K562 (cell line): ENCODE results near the gene NOP10. TPM values are rescaled to one million over a fixed set of nuclear protein-coding genes. Genes with fewer than 3 reads are reported as not detected.

Experiments used
- ATAC-seq: fragments of 200-7000 bp; cut with Tn5 transposase; 3 replicates; pipeline ENCODE4 v1.9.1; 2020; ENCODE audit warnings: moderate library complexity
- BruUV-seq: library from RNA; stranded (reverse); fragments of 400-500 nt; replicated peaks from 2 replicates; lab custom pipeline; 2021; lab: Mats Ljungman, UMichigan
- CTCF ChIA-PET: fragments of 300-600 bp; formaldehyde crosslinking; extraction: SDS; loops from one replicate; lab custom pipeline; 2021; ENCODE audit warnings: low intra/inter-chr PET ratio; lab: Yijun Ruan, JAX
- POLR2A ChIA-PET: fragments of 300-600, 350-650 bp; sonication (Branson Sonifier 250); formaldehyde crosslinking; extraction: SDS; loops from one replicate; lab custom pipeline; 2021; ENCODE audit warnings: antibody characterized with exemption, inconsistent platforms; lab: Yijun Ruan, JAX
- DNase-seq, 4 experiments: peaks; one replicate each; pipeline versions ENCODE4 v3.0.0 to v3.0.0-alpha.2; 2011 to 2018; ENCODE audit warnings: low spot score in 3 of 4, mixed read lengths in 3 of 4; ENCODE audit errors: extremely low read depth in 1 of 4
- FAIRE-seq: peaks from 2 replicates; lab custom pipeline; 2011; peaks lifted over from hg19 to GRCh38; lab: Jason Lieb, UNC
- H2AFZ ChIP-seq: 2 replicates; pipeline ENCODE4 v1.6.0; 2011; ENCODE audit warnings: low read depth, low read length, control low read depth, inconsistent platforms
- H3K27ac ChIP-seq: fragments of 200-600 bp; 3 replicates; pipeline ENCODE4 v1.8.0; 2011; ENCODE audit warnings: low read depth, mild to moderate bottlenecking, control low read depth, inconsistent platforms, low read length, moderate library complexity, mixed read lengths; ENCODE audit errors: extremely low read depth
- H3K27me3 ChIP-seq, 2 experiments: fragments of 300-600 bp in 1 of 2; 2 replicates in 1 of 2; 3 replicates in 1 of 2; pipeline versions ENCODE4 v1.6.0 to v1.8.0; 2011; ENCODE audit warnings: inconsistent platforms in 2 of 2, low read length in 2 of 2, mild to moderate bottlenecking in 1 of 2, mixed read lengths in 1 of 2, moderate library complexity in 1 of 2; ENCODE audit not compliant: control insufficient read depth in 2 of 2, insufficient read depth in 2 of 2
- H3K36me3 ChIP-seq: fragments of 300-600 bp; 3 replicates; pipeline ENCODE4 v1.8.0; 2011; ENCODE audit warnings: mild to moderate bottlenecking, low read length, inconsistent platforms; ENCODE audit not compliant: control insufficient read depth, insufficient read depth
- H3K4me1 ChIP-seq, 2 experiments: fragments of 200-600 bp in 1 of 2; replicated peaks in 1 of 2; 2 replicates in 1 of 2; 3 replicates in 1 of 2; pipeline versions ENCODE4 v1.5.1 to v1.8.0; 2011; ENCODE audit warnings: inconsistent platforms in 2 of 2, low read length in 2 of 2, mild to moderate bottlenecking in 1 of 2, mixed read lengths in 1 of 2, moderate library complexity in 1 of 2; ENCODE audit not compliant: control insufficient read depth in 2 of 2, insufficient read depth in 2 of 2
- H3K4me2 ChIP-seq: 2 replicates; pipeline ENCODE4 v1.6.1; 2011; ENCODE audit warnings: low read length, control low read depth, inconsistent platforms, mixed read lengths; ENCODE audit not compliant: insufficient read depth
- H3K4me3 ChIP-seq: fragments of 200-600 bp; sonication (generic), shearing (Covaris generic); 2 replicates; pipeline ENCODE4 v1.5.1; 2016; ENCODE audit warnings: control low read depth, inconsistent platforms
- H3K79me2 ChIP-seq: fragments of 200-600 bp; 3 replicates; pipeline ENCODE4 v1.8.0; 2011; ENCODE audit warnings: low read length, inconsistent platforms; ENCODE audit not compliant: control insufficient read depth, insufficient read depth
- H3K9ac ChIP-seq, 2 experiments: 2 replicates each; pipeline versions ENCODE4 v1.6.0 to v1.6.1; 2011; ENCODE audit warnings: low read depth in 2 of 2, low read length in 2 of 2, control low read depth in 1 of 2, inconsistent platforms in 1 of 2, mild to moderate bottlenecking in 1 of 2, mixed read lengths in 1 of 2; ENCODE audit not compliant: insufficient read depth in 1 of 2
- H3K9me1 ChIP-seq: one replicate; pipeline ENCODE4 v1.6.0; 2011; ENCODE audit warnings: inconsistent platforms, mild to moderate bottlenecking, low read length, moderate library complexity; ENCODE audit not compliant: control insufficient read depth, insufficient read depth
- H3K9me3 ChIP-seq: replicated peaks from 2 replicates; pipeline ENCODE4 v1.5.1; 2011; ENCODE audit warnings: low read depth, low read length, inconsistent platforms; ENCODE audit not compliant: control insufficient read depth, insufficient read depth
- H4K20me1 ChIP-seq: replicated peaks from 2 replicates; pipeline ENCODE4 v1.6.1; 2011; ENCODE audit warnings: low read length, inconsistent platforms, mixed read lengths; ENCODE audit not compliant: control insufficient read depth, insufficient read depth
- CHD1 ChIP-seq: fragments of 200-600 bp; sonication (generic); IDR thresholded peaks from one replicate; pipeline ENCODE4 v1.6.1; 2012; ENCODE audit warnings: mild to moderate bottlenecking, moderate library complexity, low read length, inconsistent platforms
- MITF ChIP-seq: IDR thresholded peaks from 2 replicates; pipeline ENCODE4 v1.6.1; 2014; ENCODE audit warnings: antibody characterized with exemption
- MYBL2 ChIP-seq, 2 experiments: fragments of 450-650 bp in 1 of 2; sonication (generic) in 1 of 2; formaldehyde crosslinking in 1 of 2; IDR thresholded peaks; 2 replicates each; pipeline versions ENCODE4 v1.6.1 to v1.8.1; 2017 to 2022; ENCODE audit warnings: borderline replicate concordance in 1 of 2, inconsistent platforms in 1 of 2, low read depth in 1 of 2, mild to moderate bottlenecking in 1 of 2, missing genetic modification reagents in 1 of 2, moderate library complexity in 1 of 2
- RB1 ChIP-seq: fragments of 450-650 bp; IDR thresholded peaks from 2 replicates; pipeline ENCODE4 v1.6.1; 2017; ENCODE audit warnings: low read depth, mild to moderate bottlenecking
- RBM25 ChIP-seq: fragments of 200-400 bp; formaldehyde crosslinking; IDR thresholded peaks from 2 replicates; pipeline ENCODE4 v1.6.1; 2018; ENCODE audit warnings: low read length, low read depth, moderate library complexity; ENCODE audit not compliant: severe bottlenecking
- SMARCB1 ChIP-seq: IDR thresholded peaks from 2 replicates; pipeline ENCODE4 v1.6.1; 2011; ENCODE audit warnings: improper control_type of control experiment, low read depth; ENCODE audit not compliant: insufficient read length
- SMARCE1 ChIP-seq: fragments of 450-650 bp; IDR thresholded peaks from 2 replicates; pipeline ENCODE4 v1.7.1; 2016; ENCODE audit warnings: mild to moderate bottlenecking
- SRSF3 ChIP-seq: fragments of 200-400 bp; formaldehyde crosslinking; IDR thresholded peaks from 2 replicates; pipeline ENCODE4 v1.6.1; 2016; ENCODE audit warnings: mild to moderate bottlenecking, low read length, moderate library complexity; ENCODE audit not compliant: insufficient read depth
- SRSF7 ChIP-seq: fragments of 200-400 bp; formaldehyde crosslinking; optimal IDR thresholded peaks from 2 replicates; pipeline ENCODE3; 2017; ENCODE audit warnings: mild to moderate bottlenecking, low read depth, low read length
- ZFP30 ChIP-seq: fragments of 250-450 bp; sonication (Bioruptor Pico); IDR thresholded peaks from 2 replicates; pipeline ENCODE4 v1.8.0; 2022; ENCODE audit warnings: moderate library complexity, mild to moderate bottlenecking, inconsistent platforms, borderline replicate concordance
- ZFP91 ChIP-seq: sonication (generic); formaldehyde crosslinking; IDR thresholded peaks from 2 replicates; pipeline ENCODE4 v1.8.0; 2022; ENCODE audit warnings: mild to moderate bottlenecking, missing genetic modification reagents
- WGBS: fragments of 100-300 bp; shearing (Covaris generic); methylation state at CpG from one replicate; pipeline ENCODE4 v1.1.6; 2016; ENCODE audit warnings: low coverage, mixed read lengths; ENCODE audit not compliant: insufficient coverage; ENCODE audit errors: missing lambda C conversion rate; 5-methylcytosine and 5-hydroxymethylcytosine counted together
- in situ Hi-C: fragments of 300-500 bp; cut with MboI; formaldehyde crosslinking; loops from 4 replicates; pipeline ENCODE4 v1.15.0; 2018; ENCODE audit warnings: inconsistent platforms, mixed read lengths
- intact Hi-C: fragments of 100-400 bp; cut with micrococcal nuclease; formaldehyde crosslinking; loops from 2 replicates; pipeline ENCODE4 v1.14.2; 2022
- polyA plus RNA-seq, 8 experiments: library from polyadenylated mRNA; depleted of rRNA in 4 of 8; stranded (reverse) in 5 of 8; unstranded in 3 of 8; fragments of >200 nt; fragmentation: Nextera tagmentation in 2 of 8; fragmentation: Illumina TruSeq in 1 of 8; extraction: Ambion mirVana in 2 of 8; extraction: Trizol in 1 of 8; gene quantifications; 2 replicates each; pipeline versions ENCODE4 v1.2.1 to v1.2.3, GENCODE V29; 2011 to 2014; ENCODE audit warnings: inconsistent platforms in 1 of 8, missing spikeins in 1 of 8
- total RNA-seq, 7 experiments: library from RNA; depleted of rRNA in 6 of 7; stranded (reverse); fragments of >200 nt in 6 of 7; fragmentation: Illumina TruSeq in 2 of 7; extraction: Trizol in 2 of 7; gene quantifications; 2 replicates each; pipeline versions ENCODE4 v1.2.1 to v1.2.3, GENCODE V29; 2011 to 2021; ENCODE audit warnings: low replicate concordance in 1 of 7

Gene NOP10
- total and polyA plus RNA-seq, 9 of the 15 experiments (the other 6 are each of a cell fraction or from before 2014, with no cell fraction given): 250 to 1,663 (median 449) TPM

DNA sequence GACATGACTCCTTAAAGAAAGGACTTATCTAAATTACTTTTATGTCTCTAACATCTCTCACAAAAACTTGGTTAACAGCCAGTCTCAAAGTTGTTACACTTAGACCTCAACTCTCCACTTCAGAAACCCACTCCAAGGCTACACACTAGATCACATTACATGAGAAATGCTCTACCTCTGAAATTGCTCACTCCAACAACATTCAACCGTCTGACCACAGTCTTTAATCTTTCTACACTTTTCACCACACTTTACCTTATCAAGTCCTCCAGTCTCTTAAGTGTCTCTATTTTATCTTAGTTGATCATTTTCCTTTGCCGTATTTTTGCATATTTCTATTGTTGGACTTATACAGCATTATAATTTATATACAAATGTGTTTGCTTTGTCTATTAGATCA is 11.1 kb downstream of the NOP10 start (continued):
- TF ChIP-seq CHD1 (no peak), ZFP30 (CRISPR knock-in tag) (no peak)

DNA sequence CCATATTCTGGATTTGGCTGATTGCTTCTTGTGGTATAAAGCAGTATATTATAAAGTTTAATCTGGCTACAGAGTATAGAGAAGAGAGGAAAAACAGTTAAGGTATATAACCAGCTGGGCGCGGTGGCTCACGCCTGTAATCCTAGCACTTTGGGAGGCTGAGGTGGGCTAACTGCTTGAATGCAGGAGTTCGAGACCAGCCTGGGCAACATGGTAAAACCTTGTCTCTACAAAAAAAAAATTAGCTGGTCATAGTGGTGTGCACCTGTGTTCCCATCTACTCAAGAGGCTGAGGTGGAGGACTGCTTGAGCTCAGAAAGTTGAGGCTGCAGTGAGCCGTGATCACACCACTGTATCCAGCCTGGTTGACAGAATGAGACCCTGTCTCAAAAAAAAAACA is 12.7 kb downstream of the NOP10 start:
- ATAC-seq (no peak), DNase-seq (no peak), FAIRE-seq (peak; percentile 54)
- Histone ChIP-seq H3K79me2 (no peaks in the 10 kb centered on the region), H4K20me1 (no peaks in the 10 kb centered on the region), H3K9me1 (no peaks in the 10 kb centered on the region), H3K9me3 (no peaks in the 10 kb centered on the region), H3K9ac (no peak overlapping the region), H3K4me2 (no peak overlapping the region), H3K4me1 (peaks cover 18 to 27% of the 10 kb centered on the region in 2 experiments; a peak in 4 of 5 replicates), H3K36me3 (no peaks in the 10 kb centered on the region), H3K27me3 (no peaks in the 10 kb centered on the region), H3K27ac (no peak overlapping the region), H2AFZ (no peak overlapping the region), H3K4me3 (no peak overlapping the region)
- POLR2A ChIA-PET: interaction anchor here (1.1 to 3.4 kb wide), 4 partner anchors 8 to 25 kb away, joined by 3 to 27 read pairs (median 12); partner anchors contain the start of gene SLC12A6
- no peak for TF ChIP-seq MITF
- no peak for TF ChIP-seq RB1
- TF ChIP-seq SMARCE1: no peak
- no peak for TF ChIP-seq SRSF3
- no peak for TF ChIP-seq SRSF7
- TF ChIP-seq ZFP91 (CRISPR knock-in tag): no peak
- TF ChIP-seq SMARCB1: no peak
- TF ChIP-seq RBM25: no peak
- TF ChIP-seq MYBL2 (IDR thresholded peaks at IDR 0.05; ENCODE audit: low read depth): no peak
- no peak for TF ChIP-seq MYBL2 (CRISPR knock-in tag; IDR thresholded peaks at IDR 0.05; ENCODE audit: borderline replicate concordance)
- in situ Hi-C loops (no loop called here), intact Hi-C loops (no loop called here)
- BruUV-seq: no TSS peak
- WGBS: 83% methylated on average over 5 of the region's 5 CpGs
- CTCF ChIA-PET: no interaction called here
